ENCODE results near the gene KCNMA1.

KCNMA1 gene

GRCh38 chr10:77310288-77310840 is 327.2 kb downstream of the KCNMA1 start:
- DNase-seq = no peak

- no peak for DNase-seq
Measured at GRCh38 chr10:77309509-77309908, 328.1 kb downstream of the KCNMA1 start.

GRCh38 chr10:77309092-77309491 is 328.5 kb downstream of the KCNMA1 start:
- no peak for DNase-seq

- no peak for DNase-seq
Measured at GRCh38 chr10:77308084-77308732, 329.4 kb downstream of the KCNMA1 start.

- no peak for DNase-seq
Measured at GRCh38 chr10:77306666-77307065, 330.9 kb downstream of the KCNMA1 start.

- no peak for DNase-seq
Measured at GRCh38 chr10:77305650-77306632, 331.7 kb downstream of the KCNMA1 start.

- DNase-seq = no peak
Measured at GRCh38 chr10:77304192-77304591, 333.4 kb downstream of the KCNMA1 start.

- DNase-seq = no peak
Measured at GRCh38 chr10:77301305-77301730, 336.3 kb downstream of the KCNMA1 start.

GRCh38 chr10:77300682-77301302 is 336.8 kb downstream of the KCNMA1 start:
- DNase-seq = no peak

- no peak for DNase-seq
Measured at GRCh38 chr10:77299320-77299719, 338.3 kb downstream of the KCNMA1 start.

- no peak for DNase-seq
Measured at GRCh38 chr10:77297393-77297739, 340.2 kb downstream of the KCNMA1 start.

GRCh38 chr10:77296534-77297392 is 340.8 kb downstream of the KCNMA1 start:
- DNase-seq = no peak

DNA sequence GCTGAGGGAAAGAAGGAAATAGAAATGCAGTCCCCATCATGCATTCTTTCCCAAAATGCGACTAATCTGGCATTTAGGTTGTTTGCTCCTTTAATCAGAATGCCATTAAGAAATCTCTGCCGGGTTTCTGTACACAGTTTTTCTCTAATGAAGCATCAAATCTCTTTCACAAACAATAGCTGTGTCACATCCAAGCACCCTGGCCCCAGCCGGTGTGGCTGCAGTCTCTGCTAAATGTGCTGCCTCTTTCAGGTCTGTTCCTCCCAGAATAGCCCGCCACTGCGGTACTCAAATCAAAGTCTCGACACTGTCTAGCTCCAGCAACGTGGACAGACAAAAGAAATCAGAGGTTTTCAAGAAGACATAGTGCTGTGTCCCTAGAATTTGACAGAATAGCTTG is 343.8 kb downstream of the KCNMA1 start:
- no peak for DNase-seq

DNA sequence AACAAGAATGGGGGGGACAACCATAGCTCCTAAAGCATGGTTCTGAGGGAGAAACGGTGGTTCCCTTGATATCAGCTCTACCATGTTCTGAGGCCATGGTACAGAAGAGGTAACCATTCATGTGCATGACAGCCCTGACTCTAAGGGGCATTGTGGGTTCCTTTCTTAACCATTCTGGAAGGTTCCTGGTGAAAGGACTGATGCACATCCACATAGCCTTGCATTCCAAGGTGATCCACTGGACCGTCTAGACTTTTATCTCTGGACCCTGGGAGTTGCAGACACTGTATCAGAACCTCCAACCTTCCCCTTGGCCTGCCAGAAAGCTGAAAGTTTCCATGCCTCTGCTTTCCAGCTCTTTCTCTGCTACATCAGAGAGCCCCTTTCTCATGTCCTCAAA is 344.3 kb downstream of the KCNMA1 start:
- no peak for DNase-seq

- DNase-seq = no peak
Measured at GRCh38 chr10:77291596-77292505, 345.8 kb downstream of the KCNMA1 start.

- DNase-seq = no peak
Measured at GRCh38 chr10:77290528-77291155, 347.0 kb downstream of the KCNMA1 start.

- DNase-seq = no peak
Measured at GRCh38 chr10:77289790-77290189, 347.8 kb downstream of the KCNMA1 start.

- no peak for DNase-seq
Measured at GRCh38 chr10:77289027-77289501, 348.5 kb downstream of the KCNMA1 start.

DNA sequence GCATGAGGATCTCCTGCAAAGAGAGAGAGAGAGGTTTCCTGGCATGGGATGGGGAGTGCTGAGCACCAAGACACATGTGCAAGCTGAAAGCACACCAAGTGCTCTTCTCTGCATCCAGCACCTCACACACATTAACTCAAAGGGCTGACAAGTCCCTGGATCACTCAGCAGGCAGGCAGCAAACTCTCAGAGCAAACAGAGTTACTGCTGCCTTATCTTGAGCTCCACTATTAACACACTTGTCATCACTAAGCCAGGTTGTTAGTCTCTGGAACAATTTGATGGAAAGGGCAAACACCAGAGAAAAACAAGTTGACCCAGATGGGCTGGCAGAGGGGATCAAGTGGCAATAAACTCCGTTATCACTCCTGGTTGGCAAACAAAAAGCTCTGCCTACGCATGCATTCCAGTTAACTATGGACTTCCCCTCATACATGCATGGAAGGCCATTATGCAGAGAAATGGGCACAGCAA is 349.9 kb downstream of the KCNMA1 start:
- DNase-seq = no peak

Data from activated CD4-positive, alpha-beta T cell treated with anti-CD3 and anti-CD28 coated beads for 4 hours (primary cell).